ENCODE results near the gene CCDC68. TPM values are rescaled to one million over a fixed set of nuclear protein-coding genes. Genes with fewer than 3 reads are reported as not detected.

Gene CCDC68
- total and polyA plus RNA-seq, 2 of the 8 experiments (the other 6 are each of a cell fraction or from before 2014, with no cell fraction given): 0.06 to 0.80 TPM

DNA sequence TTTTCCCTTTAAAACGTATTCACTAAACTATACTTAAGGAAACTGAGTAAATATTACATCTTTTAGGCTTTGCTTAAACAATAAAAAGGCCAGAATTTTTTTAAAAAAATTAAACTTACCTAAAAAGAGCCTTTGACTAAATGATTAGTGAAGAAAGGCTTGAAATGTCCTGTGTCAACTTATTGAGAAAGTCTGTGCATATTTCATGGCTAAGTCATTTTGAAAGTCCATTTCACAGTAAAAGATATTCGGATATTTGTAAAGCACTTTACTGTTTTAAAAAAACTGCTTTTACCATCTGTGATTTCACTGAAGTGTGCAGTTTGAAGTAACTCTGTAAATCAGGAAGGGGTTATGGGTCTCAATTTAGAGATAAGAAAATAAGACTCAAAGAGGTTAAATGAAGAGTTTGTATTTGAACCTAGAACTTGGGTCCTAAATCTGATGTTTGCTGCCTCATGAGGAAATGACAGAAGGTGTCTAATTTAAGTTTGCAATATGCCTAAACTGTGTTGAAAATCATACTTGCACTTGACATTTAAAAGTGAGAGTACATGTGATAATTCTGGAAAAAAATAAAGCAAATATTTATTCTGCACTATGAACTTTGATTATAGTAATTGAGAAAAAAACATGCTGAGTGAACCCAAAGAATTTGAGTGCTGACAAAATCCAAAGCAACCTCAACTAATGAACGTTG, 80.5 kb downstream of the CCDC68 start (continued):
- no peak for TF ChIP-seq KDM1A (IDR thresholded peaks at IDR 0.05; ENCODE audit: borderline replicate concordance, low read length)
- TF ChIP-seq ATF3 (IDR thresholded peaks at IDR 0.05; ENCODE audit: insufficient read depth, low read depth, low read length): no peak

Data from H1 (cell line).